Renal cortex interstitium (tissue), 15 donors: ENCODE results near the gene MATN4. TPM values are rescaled to one million over a fixed set of nuclear protein-coding genes. Genes with fewer than 3 reads are reported as not detected.
"Not testable (repeated sequence)": the region's sequence is repeated elsewhere in the genome, so short reads cannot be mapped to it uniquely, and the experiment has no call there.

ENCODE experiments used
- DNase-seq, 11 donors: peaks; one replicate each; pipeline ENCODE4 v3.0.0-alpha.2; 2013; ENCODE audit warnings: low read depth in 9 of 11, low spot score in 4 of 11; ENCODE audit errors: extremely low read depth in 1 of 11
- long read RNA-seq, 16 experiments: transcript quantifications; one replicate each; lab custom pipeline, GENCODE V29; 2026
- polyA plus RNA-seq, 3 donors: library from polyadenylated mRNA; unstranded; fragments of 120-200 nt; gene quantifications; one replicate each; pipeline ENCODE4 v1.2.1, GENCODE V29; 2013; ENCODE audit not compliant: insufficient read length in 3 of 3

The MATN4 gene, protein sequence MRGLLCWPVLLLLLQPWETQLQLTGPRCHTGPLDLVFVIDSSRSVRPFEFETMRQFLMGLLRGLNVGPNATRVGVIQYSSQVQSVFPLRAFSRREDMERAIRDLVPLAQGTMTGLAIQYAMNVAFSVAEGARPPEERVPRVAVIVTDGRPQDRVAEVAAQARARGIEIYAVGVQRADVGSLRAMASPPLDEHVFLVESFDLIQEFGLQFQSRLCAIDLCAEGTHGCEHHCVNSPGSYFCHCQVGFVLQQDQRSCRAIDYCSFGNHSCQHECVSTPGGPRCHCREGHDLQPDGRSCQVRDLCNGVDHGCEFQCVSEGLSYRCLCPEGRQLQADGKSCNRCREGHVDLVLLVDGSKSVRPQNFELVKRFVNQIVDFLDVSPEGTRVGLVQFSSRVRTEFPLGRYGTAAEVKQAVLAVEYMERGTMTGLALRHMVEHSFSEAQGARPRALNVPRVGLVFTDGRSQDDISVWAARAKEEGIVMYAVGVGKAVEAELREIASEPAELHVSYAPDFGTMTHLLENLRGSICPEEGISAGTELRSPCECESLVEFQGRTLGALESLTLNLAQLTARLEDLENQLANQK
- polyA plus RNA-seq: under 1 TPM; 0.17 to 0.55 (median 0.41) TPM
- long read RNA-seq, donor 1: 0 reads
- long read RNA-seq, donor 2, partial matches to known transcripts: 0 of 1 reads
- long read RNA-seq, donor 2, other reads (novel, unspliced or antisense): 0 of 1 reads
- long read RNA-seq, donor 3: 0 reads
- long read RNA-seq, donor 4: 0 reads
- long read RNA-seq, donor 5: 0 reads
- long read RNA-seq, donor 6: 0 reads
- long read RNA-seq, donor 7: 0 reads
- long read RNA-seq, donor 8: 0 reads
- long read RNA-seq, donor 9: 0 reads
- long read RNA-seq, donor 10: 0 reads
- long read RNA-seq, donor 11: 0 reads
- long read RNA-seq, donor 12: 0 reads
- long read RNA-seq, donor 13: 0 reads
- long read RNA-seq, donor 14: 0 reads
- long read RNA-seq, donor 15: 0 reads
- long read RNA-seq, donor 16: 0 reads

DNA sequence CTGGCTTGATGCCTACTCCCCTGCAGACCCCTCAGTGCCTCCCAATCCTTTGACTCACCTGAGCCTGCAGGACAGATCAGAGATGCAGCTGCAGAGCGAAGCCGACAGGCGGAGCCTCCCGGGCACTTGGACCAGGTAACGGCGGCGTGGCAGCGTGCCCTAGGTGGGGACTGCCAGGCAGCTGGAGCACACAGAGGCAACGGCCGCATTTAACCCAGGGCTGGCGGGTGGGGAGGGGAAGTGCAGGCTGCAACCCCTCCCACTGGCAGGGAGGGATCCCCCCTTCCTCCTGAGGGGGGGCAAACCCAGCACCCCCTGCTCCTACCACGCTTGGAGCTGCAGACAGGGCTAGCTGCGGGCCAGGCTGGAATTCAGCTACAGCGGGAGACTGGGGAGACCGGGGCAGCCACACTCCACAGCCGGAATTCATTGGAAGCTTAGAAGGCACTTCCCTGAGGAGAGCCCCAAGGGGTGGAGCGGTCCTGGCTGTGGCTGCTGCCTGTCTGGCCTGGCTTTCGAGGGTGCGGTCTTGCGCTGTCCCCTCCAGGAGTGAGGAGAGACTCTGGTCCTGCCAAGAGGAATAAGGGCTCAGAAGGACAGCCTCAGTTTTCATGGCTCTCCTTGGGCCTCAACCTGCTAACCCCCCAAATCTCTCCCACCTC, at the start of gene MATN4:
Gene MATN4 (minus strand): TSS at position 183 of the 662 bp plus-strand sequence. CDS start 2,717 bp downstream, outside the sequence.
- DNase-seq: no peak

DNA sequence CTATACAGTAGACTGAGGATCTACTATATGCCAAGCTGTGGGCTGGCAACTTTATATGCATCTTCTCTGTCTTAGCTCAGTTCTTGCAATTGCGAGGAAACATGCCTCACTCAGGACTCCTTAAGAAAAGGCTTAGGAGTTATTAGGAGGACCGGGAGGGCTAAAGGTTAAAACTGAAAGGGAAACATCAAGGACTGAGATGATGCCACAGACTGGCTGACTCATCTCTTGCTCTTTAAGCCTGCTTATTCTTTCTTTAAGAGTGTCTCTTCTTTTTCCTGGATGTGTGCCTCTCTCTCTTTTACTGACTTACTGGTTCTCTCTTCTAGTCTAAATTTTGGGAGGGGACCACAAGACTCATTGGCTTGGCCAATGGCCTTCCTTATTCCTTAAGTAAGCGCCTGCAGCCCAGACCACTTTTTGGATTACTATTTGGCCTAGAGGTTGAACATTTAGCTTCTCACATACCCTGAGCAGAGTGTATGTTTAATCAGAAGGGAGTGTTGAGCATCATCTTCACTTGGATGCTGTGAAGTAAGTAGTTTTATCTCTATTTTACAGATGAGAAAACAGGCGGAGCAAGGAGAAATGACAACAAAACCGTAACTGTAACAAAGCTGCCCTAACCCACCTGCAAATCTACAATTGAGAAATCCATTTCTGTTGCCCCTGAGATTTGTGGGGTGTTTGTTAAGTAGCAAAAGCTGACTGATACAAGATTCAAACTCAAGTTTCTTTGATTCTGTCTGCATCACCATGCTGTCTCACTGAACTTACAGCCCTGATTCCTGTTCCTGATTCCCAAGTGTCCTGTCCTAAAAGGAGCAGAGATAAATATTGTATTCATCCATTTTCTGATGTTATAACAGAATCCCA, 47.3 kb upstream of the MATN4 start:
- DNase-seq: no peak

DNA sequence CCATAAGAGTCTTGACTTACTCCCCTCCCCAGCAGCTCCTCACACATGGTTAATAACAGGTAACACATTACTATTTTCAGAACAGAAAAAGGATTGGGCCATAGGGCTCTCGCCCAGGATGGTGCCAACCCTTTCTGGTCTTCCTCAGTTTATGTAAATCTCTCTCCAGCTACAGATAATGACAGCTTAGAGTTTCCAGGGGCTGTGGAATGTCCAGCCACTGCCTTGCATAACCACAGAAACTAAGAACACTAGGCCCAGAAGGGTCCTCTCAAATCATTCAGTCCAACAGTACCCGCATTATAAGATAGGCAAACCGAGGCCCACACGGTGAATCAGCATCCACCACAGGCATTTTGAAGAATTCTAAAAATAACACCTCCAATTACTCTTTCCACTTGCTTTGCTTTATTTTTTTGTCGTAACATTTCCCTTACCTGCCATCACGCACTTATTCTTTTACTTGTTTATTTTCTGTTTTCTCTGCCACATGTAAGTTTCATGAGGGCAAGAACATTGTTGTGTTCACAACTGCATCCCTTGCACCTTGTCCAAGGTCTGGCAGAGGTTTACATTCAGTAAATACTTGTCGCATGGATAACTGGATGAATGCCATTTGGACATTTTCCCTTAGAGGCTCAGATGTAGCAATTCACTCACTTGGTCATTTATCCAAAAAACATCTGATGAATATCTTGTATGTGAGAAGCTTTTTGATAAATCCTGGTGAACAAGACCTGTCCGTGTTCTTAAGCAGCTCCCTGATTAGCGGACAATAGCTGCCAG, 46.5 kb upstream of the MATN4 start:
- no peak for DNase-seq

DNA sequence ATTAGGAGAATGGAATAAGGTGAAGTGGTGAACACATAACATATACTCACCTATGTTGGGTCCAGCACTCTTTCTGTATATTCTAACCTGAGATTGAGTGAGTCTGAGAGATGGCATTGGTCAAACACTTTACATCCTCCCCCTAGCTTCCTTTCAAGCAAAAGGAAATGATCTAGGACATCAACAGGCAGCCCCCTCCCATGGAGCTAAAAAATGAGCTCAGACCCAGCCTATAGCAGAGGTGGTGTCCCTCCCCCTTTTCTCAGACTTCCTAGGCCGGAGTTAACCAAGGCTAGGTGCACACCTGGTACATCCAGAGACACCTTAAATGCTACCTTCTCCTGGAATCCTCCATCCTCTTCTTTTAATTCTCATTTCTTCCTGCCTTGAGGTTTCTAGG, 45.6 kb upstream of the MATN4 start:
- DNase-seq: no peak

DNA sequence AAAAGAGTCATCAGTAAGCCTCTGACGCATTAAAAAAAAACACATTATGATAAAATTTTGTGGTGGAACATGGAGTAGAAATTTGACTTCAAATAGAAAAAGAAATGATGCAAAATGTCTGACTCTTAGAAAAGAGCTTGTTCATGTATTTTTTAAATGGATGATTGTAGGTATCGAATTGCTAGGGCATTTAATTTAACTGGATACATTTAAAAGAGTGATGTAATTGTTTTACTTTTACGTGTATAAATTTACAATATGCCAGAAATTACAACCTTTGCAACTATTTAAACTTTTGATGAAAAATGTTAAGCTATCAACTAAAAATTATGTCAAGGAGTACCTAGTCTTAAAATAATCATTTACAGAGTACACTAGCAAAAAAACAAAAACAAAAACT, 44.6 kb upstream of the MATN4 start:
- no peak for DNase-seq

DNA sequence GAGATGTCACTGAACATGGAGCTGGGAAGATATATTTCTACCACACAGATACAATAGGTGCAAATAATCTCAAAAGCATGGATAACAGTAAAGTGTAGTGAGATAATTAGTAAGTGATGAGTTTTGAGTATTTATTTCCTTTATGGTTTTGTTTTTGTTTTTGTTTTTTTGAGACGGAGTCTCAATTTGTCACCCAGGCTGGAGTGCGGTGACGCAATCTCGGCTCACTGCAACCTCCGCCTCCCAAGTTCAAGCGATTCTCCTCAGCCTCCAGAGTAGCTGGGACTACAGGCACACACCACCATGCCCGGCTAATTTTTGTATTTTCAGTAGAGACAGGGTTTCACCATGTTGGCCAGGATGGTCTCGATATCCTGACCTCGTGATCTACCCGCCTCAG, 42.7 kb upstream of the MATN4 start:
- not testable (repeated sequence) for DNase-seq

DNA sequence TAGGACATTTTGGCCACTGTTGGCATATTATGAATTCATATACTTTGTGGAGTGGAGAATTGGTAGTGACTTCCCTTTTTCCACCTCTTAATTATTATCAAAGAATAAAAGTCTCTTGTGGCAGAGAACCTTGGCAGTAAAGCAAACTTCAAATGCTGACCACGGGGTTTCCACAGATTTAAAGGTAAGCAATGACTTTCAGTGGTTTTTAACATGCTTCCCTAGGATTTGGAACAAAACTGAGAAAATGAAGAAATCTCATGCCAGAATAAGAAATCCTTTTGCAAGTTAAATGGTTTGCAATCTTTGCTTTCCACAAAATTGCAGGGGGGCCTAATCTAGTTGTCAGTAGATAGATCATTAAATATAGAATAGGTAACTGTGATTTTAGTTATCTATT, 42.1 kb upstream of the MATN4 start:
- DNase-seq: no peak

DNA sequence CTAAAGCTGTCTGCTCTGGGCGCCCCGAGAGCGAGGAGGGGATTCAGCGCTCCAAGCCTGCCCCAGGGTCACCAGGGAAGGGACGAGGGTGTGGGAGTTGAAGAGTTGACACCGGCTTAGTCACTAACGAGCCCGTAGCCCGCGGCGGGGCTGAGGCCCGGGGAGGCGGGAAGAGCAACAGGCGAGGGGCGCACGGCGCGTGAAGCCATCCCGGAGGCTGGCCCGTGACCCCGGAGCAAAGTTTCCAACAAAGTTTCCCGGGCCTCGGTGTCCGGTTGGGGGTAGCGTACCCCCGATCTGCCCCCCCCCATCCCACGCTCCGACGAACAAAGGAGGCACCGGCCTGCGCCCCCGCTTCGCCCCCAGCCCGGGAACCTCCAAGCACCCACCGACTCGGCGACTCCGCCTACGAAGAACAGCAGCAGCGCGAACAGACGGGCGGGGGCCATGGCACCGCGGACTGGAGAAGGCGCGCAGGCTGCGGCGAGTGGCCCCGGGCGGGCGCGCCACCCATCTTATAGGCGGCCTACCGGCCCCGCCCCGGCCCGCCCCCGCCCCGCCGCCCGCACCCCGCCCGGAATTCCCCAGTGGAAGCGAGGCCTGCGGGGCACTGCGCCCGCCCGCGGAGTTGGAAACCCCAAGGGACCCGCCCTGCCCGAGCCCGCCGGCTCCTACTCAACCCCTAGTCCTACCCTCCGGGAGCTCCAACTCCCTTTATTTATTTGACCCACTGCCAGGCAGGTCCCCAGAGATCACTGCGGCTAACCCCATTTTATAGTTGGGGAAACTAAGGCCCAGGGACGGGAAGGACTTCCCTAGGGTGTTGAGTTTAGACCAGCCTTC, 40.1 kb upstream of the MATN4 start, which contains the start of gene SDC4:
Gene SDC4 (minus strand): TSS at position 489 of the 843 bp plus-strand sequence. CDS start 40 bp downstream, at position 449.
- no peak for DNase-seq

DNA sequence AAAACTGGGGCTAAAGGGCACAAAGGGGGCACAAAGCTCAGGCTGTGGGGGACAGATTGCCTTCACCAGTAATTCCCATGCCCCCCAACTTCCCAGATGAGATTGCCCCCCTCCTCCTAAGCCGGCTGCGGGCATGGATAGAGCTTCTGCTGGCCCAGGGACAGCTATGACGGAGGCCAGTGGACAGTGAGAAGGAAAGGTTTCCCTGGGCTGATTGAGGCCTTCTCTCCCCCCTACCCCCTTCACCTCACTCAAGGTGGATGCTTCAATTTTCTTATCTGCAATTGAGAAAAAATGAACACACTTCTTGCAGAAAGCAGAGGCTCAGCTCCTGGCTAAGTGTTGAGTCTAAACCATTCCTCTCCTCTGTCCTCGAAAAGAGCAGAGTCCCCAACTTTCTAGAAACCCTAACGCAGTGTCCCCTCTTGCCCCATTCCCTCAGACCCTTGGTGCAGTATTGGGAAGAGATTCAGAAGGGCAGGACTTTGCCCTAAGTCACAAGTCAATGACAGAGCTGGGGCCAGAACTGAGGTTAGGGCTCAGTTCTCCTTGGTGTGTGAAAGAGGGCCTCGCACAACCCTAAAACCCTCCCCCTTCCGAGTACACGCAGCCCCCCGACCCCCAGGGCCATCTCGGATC, 39.3 kb upstream of the MATN4 start:
- DNase-seq: no peak

DNA sequence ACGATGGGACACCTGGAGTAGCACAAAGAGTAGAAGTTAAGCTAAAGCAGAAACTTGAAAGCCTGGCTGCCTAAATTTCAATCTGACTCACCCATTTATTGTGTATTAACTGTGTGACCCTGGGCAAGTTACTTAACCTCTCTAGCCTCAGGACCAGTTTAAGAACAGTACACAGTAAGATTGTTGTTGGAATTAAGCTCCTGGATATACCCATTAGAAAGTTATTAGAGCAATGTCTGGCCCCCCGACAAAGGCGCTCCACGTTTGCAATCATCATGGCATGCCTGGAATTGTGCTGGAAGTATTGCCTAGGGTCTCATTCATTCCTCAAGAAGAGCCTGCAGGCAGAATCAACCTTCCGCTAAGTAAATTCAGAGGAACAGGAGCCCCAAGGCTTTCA, 38.8 kb upstream of the MATN4 start:
- no peak for DNase-seq

DNA sequence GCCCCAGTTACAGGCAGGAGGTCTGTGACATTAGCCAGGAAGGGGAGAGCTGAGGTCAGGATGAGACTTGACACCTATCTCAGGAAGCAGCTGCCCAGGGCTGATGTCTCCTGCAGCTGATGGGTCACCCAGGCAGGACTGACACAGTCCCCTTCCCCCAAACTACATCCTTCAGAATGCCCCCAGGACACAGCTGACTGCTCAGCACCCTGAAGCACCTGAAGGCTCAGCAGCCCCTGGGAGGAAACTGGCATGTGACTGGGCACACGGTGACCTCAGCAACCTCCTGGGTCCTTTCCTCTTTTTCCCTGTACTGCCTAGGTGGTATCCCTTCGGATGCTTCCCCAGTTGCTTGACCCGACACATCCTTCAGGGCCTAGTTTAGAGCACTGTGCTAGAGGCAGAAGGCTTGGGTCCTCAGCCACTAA, 38.2 kb upstream of the MATN4 start:
- no peak for DNase-seq

DNA sequence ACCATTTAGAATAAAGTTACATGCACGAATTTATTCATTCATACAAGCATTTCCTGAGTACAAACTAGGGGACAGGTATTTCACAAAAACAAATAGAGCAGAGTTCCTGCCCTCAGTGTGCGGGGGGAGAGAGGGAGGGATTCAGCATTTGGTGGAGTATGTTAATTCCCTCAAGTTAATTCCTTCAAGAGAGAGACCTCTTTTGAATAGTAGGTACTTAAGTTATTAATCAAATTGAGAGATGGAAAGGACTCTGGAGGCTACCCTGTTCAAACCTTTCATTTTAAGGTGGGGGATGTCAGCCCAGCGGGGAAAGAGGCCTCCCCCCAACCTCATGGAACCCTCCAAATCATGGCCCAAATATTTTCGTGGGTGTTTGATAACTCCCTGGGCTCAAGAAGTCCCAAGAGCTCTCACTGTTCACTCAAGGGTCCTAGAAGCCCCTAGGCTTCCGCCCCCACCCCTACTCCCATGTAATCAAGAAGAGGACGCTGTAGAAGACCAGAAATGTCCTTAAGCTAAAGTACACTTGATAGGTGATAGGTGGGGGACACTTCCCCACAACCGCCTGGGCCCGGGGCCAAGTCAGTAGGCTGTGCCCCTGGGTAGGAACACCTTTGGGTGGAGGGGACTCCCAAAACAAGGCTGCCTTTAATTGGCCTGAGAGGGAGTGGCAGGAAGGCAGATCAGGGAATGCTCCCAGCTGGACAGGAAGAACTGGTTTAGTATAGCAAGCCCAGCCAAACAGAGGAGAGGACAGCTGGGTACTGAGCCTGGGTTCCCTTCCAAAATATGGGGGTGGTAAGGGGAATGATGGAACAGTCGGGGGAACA, 37.2 kb upstream of the MATN4 start:
- DNase-seq: no peak

DNA sequence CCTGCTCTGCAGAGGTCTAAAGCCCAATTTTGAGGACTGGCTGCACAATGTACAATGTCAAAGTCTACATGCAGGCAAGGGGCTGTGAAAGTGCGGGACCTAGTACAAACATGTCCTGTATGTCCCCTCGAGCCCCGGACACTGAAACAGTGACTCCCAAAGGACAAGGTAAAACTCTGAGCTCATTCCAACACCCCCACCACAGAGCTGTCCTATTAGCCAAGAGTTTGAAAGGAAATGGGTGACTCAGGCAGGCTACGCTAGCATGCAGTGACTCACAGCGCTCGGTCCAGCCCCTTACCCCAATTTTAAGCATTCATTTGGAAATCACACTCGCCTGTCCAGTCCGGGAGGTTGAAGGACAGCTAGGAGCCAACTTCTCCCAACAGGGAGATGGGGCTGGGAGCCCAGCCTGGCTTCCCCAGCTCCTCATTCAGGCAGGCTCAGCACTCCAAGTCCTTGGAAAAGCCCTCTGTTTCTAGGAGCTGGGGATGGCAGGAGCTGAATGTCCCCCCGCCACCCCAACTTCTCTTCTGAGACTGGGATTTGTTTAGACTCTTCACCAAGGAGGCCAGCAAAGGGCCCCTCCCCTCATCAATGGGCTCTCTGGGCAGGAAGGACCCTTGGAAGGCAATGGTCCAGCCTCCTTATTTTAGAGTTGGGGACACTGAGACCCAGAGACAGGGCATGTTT, 36.2 kb upstream of the MATN4 start:
- no peak for DNase-seq

DNA sequence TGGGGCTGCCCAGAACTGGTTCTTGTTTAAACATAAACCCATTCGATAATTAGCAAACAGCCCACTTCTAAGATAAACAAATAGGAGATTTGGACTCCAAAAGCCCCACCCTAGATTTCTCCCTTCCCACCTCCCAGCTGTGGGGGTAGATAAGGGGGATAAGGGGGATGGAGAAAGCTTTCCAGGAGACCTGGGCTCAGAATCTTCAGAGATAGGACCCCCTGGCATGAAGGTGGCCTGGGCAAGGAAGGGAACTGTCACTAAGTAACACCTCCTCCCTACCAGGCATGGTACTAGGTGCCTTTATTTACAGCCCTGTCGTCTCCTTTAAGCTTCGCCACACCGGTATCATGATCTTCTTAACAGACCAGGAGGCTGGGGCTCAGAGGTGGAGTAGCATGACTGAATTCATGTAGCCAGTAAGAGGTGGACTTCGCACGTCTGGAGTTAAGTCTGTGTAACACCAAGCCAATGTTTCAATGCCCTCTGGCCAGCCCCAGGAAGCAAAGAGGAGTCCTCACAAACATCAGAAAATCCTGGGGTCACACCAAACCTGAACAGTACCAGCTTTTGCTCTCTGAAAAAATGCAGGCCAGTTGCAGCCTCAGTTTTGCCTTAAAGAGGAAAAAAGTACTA, 35.6 kb upstream of the MATN4 start:
- no peak for DNase-seq
